ENCODE results near the gene APBA3.

APBA3 gene

GRCh38 chr19:3707868-3708206 is 53.7 kb downstream of the APBA3 start:
- H3K27ac Mint-ChIP-seq: no peak overlapping the region

GRCh38 chr19:3701200-3701599 is 60.3 kb downstream of the APBA3 start:
- Mint-ChIP-seq H3K27me3 (no peaks in the 10 kb centered on the region), H3K27ac (no peak overlapping the region), H3K4me3 (no peak overlapping the region), H3K9me3 (no peaks in the 10 kb centered on the region), H3K36me3 (ENCODE audit: low read depth) (no peaks in the 10 kb centered on the region), H3K4me1 (ENCODE audit: low read depth) (peaks cover 25% of the 10 kb centered on the region)

More at GRCh38 chr19:3707868-3708206, 53.7 kb downstream of the APBA3 start:
- H3K36me3 Mint-ChIP-seq (ENCODE audit: low read depth): no peaks in the 10 kb centered on the region
- H3K27me3 Mint-ChIP-seq: peaks cover 4% of the 10 kb centered on the region
- no peak overlapping the region for H3K4me3 Mint-ChIP-seq
- H3K4me1 Mint-ChIP-seq (ENCODE audit: low read depth): no peaks in the 10 kb centered on the region
- no peaks in the 10 kb centered on the region for H3K9me3 Mint-ChIP-seq
